CD4-positive, alpha-beta T cell (primary cell): ENCODE measurements around the gene SLC7A6. TPM values are rescaled to one million over a fixed set of nuclear protein-coding genes. Genes with fewer than 3 reads are reported as not detected.

ENCODE experiments used
- ATAC-seq: fragments of 200-7000 bp; cut with Tn5 transposase; one replicate; pipeline ENCODE4 v1.10.0; 2022; ENCODE audit warnings: mild to moderate bottlenecking; ENCODE audit not compliant: poor library complexity
- CTCF ChIA-PET: fragments of 350-600 bp; sonication (Branson Sonifier 250); formaldehyde crosslinking; loops from one replicate; lab custom pipeline; 2021; ENCODE audit warnings: antibody characterized with exemption, inconsistent platforms; lab: Charles Lee
- POLR2A ChIA-PET: fragments of 350-600 bp; sonication (Branson Sonifier 250); formaldehyde crosslinking; loops from one replicate; lab custom pipeline; 2021; ENCODE audit warnings: antibody characterized with exemption, inconsistent platforms; lab: Charles Lee
- DNase-seq, 14 experiments: peaks; one replicate each; pipeline ENCODE4 v3.0.0-alpha.2; 2013 to 2020; ENCODE audit warnings: mixed read lengths in 2 of 14
- H3K27ac ChIP-seq, 2 donors: one replicate each; pipeline versions ENCODE4 v1.5.1 to v1.7.0; 2013; ENCODE audit warnings: low read length in 2 of 2, low read depth in 1 of 2, mild to moderate bottlenecking in 1 of 2
- H3K27me3 ChIP-seq, 2 experiments: 1 replicate in 1 of 2; 2 replicates in 1 of 2; pipeline versions ENCODE4 v1.6.1 to v1.7.0; 2013; ENCODE audit warnings: low read length in 2 of 2, control low read depth in 1 of 2, mild to moderate bottlenecking in 1 of 2, moderate library complexity in 1 of 2; ENCODE audit not compliant: insufficient read depth in 2 of 2, control insufficient read depth in 1 of 2
- H3K36me3 ChIP-seq: one replicate; pipeline ENCODE4 v1.6.1; 2013; ENCODE audit warnings: low read length, control low read depth; ENCODE audit not compliant: insufficient read depth
- H3K4me1 ChIP-seq: one replicate; pipeline ENCODE4 v1.6.1; 2013; ENCODE audit warnings: low read length, control low read depth; ENCODE audit not compliant: insufficient read depth
- H3K4me3 ChIP-seq: one replicate; pipeline ENCODE4 v1.5.1; 2013; ENCODE audit warnings: mild to moderate bottlenecking, low read length, moderate library complexity
- H3K9me3 ChIP-seq, 2 experiments: 1 replicate in 1 of 2; 2 replicates in 1 of 2; pipeline versions ENCODE4 v1.6.1 to v1.7.0; 2013; ENCODE audit warnings: low read length in 2 of 2, mild to moderate bottlenecking in 2 of 2, control low read depth in 1 of 2, moderate library complexity in 1 of 2; ENCODE audit not compliant: control insufficient read depth in 1 of 2, insufficient read depth in 1 of 2
- H3K27ac Mint-ChIP-seq: one replicate; pipeline ENCODE4 v1.8.0; 2020; ENCODE audit warnings: mixed read lengths
- H3K27me3 Mint-ChIP-seq: one replicate; pipeline ENCODE4 v1.8.0; 2021; ENCODE audit warnings: mixed read lengths
- H3K36me3 Mint-ChIP-seq: one replicate; pipeline ENCODE4 v1.8.0; 2021; ENCODE audit warnings: low read depth, mixed read lengths
- H3K4me1 Mint-ChIP-seq: one replicate; pipeline ENCODE4 v1.8.0; 2021; ENCODE audit warnings: low read depth, mixed read lengths
- H3K4me3 Mint-ChIP-seq: one replicate; pipeline ENCODE4 v1.8.0; 2020; ENCODE audit warnings: mild to moderate bottlenecking, mixed read lengths
- H3K9me3 Mint-ChIP-seq: one replicate; pipeline ENCODE4 v1.8.0; 2020; ENCODE audit warnings: mixed read lengths
- CTCF ChIP-seq: fragments of 200-600 bp; IDR thresholded peaks from one replicate; pipeline ENCODE4 v1.8.0; 2022; ENCODE audit warnings: antibody characterized with exemption, mild to moderate bottlenecking
- intact Hi-C, 2 experiments: fragments of 100-400 bp; cut with DNase I in 1 of 2; cut with micrococcal nuclease in 1 of 2; formaldehyde crosslinking; loops; one replicate each; pipeline versions ENCODE4 v1.15.1 to v1.9.0; 2023 to 2025; cut with DNase I, micrococcal nuclease
- total RNA-seq, 174 experiments: library from RNA in 2 of 174; stranded (reverse) in 2 of 174; gene quantifications; one replicate each; pipeline ENCODE4 v1.2.3 and lab custom pipeline; 2021 to 2026

The SLC7A6 gene
- total RNA-seq, 2 experiments from 2014 or later: 187 to 197 TPM

GRCh38 chr16:68257251-68257905 lies 6.9 kb upstream of the SLC7A6 start:
- Mint-ChIP-seq H3K27me3 (no peaks in the 10 kb centered on the region), H3K36me3 (peaks cover 19% of the 10 kb centered on the region), H3K27ac (no peak overlapping the region), H3K4me3 (no peak overlapping the region), H3K4me1 (peaks cover 17% of the 10 kb centered on the region), H3K9me3 (no peaks in the 10 kb centered on the region)
- TF ChIP-seq CTCF: no peak
- Histone ChIP-seq H3K36me3 (peaks cover 44% of the 10 kb centered on the region), H3K27ac (no peak overlapping the region), H3K4me1 (peaks cover 20% of the 10 kb centered on the region), H3K27me3 (no peaks in the 10 kb centered on the region), H3K4me3 (no peak overlapping the region), H3K9me3 (no peaks in the 10 kb centered on the region)
- peak in 3 of 14 experiments; percentile 49 to 51 (median 49) for DNase-seq
- intact Hi-C loops: no loop called here
- ChIA-PET POLR2A (interaction anchor here (0.8 to 3.3 kb wide), 5 partner anchors 12 to 53 kb away, joined by 3 to 13 read pairs (median 3); partner anchors contain the start of genes PLA2G15, PRMT7 and SLC7A6OS), CTCF (interaction anchor here (1.9 kb wide), 1 partner anchor 72 kb away, joined by 9 read pairs; no protein-coding TSS in a partner anchor)
- peak; percentile 83 for ATAC-seq

GRCh38 chr16:68257906-68258800 lies 6.2 kb upstream of the SLC7A6 start:
- H3K4me1 ChIP-seq: peaks cover 23% of the 10 kb centered on the region
- H3K27ac ChIP-seq: no peak overlapping the region
- intact Hi-C loops: no loop called here

More at GRCh38 chr16:68257906-68258800, 6.2 kb upstream of the SLC7A6 start:
- Mint-ChIP-seq H3K27me3 (no peaks in the 10 kb centered on the region), H3K27ac (no peak overlapping the region), H3K36me3 (peaks cover 20% of the 10 kb centered on the region), H3K4me3 (no peak overlapping the region), H3K9me3 (no peaks in the 10 kb centered on the region), H3K4me1 (peaks cover 20% of the 10 kb centered on the region)
- Histone ChIP-seq H3K4me3 (no peak overlapping the region), H3K27me3 (no peaks in the 10 kb centered on the region), H3K36me3 (peaks cover 37% of the 10 kb centered on the region), H3K9me3 (no peaks in the 10 kb centered on the region)
- POLR2A ChIA-PET: interaction anchor here (0.8 to 3.3 kb wide), 5 partner anchors 13 to 52 kb away, joined by 3 to 13 read pairs (median 3); partner anchors contain the start of genes PLA2G15, PRMT7 and SLC7A6OS
- no peak for TF ChIP-seq CTCF
- CTCF ChIA-PET: interaction anchor here (1.5 to 1.9 kb wide), 2 partner anchors 71 to 441 kb away, joined by 3 to 9 read pairs; no protein-coding TSS in a partner anchor
- ATAC-seq (no peak), DNase-seq (peak in 1 of 14 experiments; percentile 20)
